Liver (tissue), 9 donors: ENCODE measurements around the gene TACR2. TPM values are rescaled to one million over a fixed set of nuclear protein-coding genes. Genes with fewer than 3 reads are reported as not detected.

Experiments used
- DNase-seq: peaks from one replicate; pipeline ENCODE4 v3.0.0-alpha.2; 2017; ENCODE audit warnings: low spot score
- H3K27ac ChIP-seq, 2 donors: one replicate each; pipeline ENCODE4 v1.7.0; 2013; ENCODE audit warnings: inconsistent platforms in 2 of 2, low read length in 2 of 2, control low read depth in 1 of 2, low read depth in 1 of 2, mild to moderate bottlenecking in 1 of 2
- H3K27me3 ChIP-seq, 4 donors: one replicate each; pipeline versions ENCODE4 v1.6.1 to v1.7.0; 2013; ENCODE audit warnings: low read length in 3 of 4, inconsistent platforms in 1 of 4, mild to moderate bottlenecking in 1 of 4, moderate library complexity in 1 of 4; ENCODE audit not compliant: control insufficient read depth in 4 of 4, insufficient read depth in 4 of 4
- H3K36me3 ChIP-seq, 4 donors: one replicate each; pipeline versions ENCODE4 v1.6.1 to v1.7.0; 2013; ENCODE audit warnings: low read length in 3 of 4, mild to moderate bottlenecking in 3 of 4, low read depth in 1 of 4, moderate library complexity in 1 of 4; ENCODE audit not compliant: control insufficient read depth in 4 of 4, insufficient read depth in 3 of 4
- H3K4me1 ChIP-seq, 4 donors: one replicate each; pipeline versions ENCODE4 v1.6.1 to v1.7.0; 2013; ENCODE audit warnings: low read length in 3 of 4, mild to moderate bottlenecking in 3 of 4, moderate library complexity in 1 of 4; ENCODE audit not compliant: control insufficient read depth in 4 of 4, insufficient read depth in 4 of 4
- H3K4me3 ChIP-seq, 3 donors: one replicate each; pipeline versions ENCODE4 v1.6.1 to v1.7.0; 2013; ENCODE audit warnings: low read length in 3 of 3, control low read depth in 1 of 3, low read depth in 1 of 3, mild to moderate bottlenecking in 1 of 3
- H3K9ac ChIP-seq, 2 donors: one replicate each; pipeline ENCODE4 v1.7.0; 2013; ENCODE audit warnings: low read length in 2 of 2, mild to moderate bottlenecking in 2 of 2, moderate library complexity in 2 of 2, control low read depth in 1 of 2, low read depth in 1 of 2
- H3K9me3 ChIP-seq, 4 donors: one replicate each; pipeline versions ENCODE4 v1.6.1 to v1.7.0; 2013; ENCODE audit warnings: low read length in 3 of 4; ENCODE audit not compliant: control insufficient read depth in 4 of 4
- CTCF ChIP-seq: fragments of 150-350 bp; IDR thresholded peaks from 2 replicates; pipeline ENCODE4 v1.5.1; 2017; ENCODE audit warnings: improper control_type of control experiment, low read depth, low read length; ENCODE audit not compliant: missing input control
- FOXA1 ChIP-seq: IDR thresholded peaks from 2 replicates; pipeline ENCODE4 v1.6.1; 2016; ENCODE audit warnings: antibody characterized with exemption
- FOXA2 ChIP-seq: IDR thresholded peaks from 2 replicates; pipeline ENCODE4 v1.6.1; 2016; ENCODE audit warnings: antibody characterized with exemption
- GABPA ChIP-seq, 2 donors: IDR thresholded peaks in 1 of 2; conservative IDR thresholded peaks in 1 of 2; 2 replicates each; pipeline ENCODE4 v1.6.1; 2016; ENCODE audit warnings: antibody characterized with exemption in 2 of 2, mild to moderate bottlenecking in 1 of 2, moderate library complexity in 1 of 2
- HNF4A ChIP-seq, 2 donors: conservative IDR thresholded peaks; 2 replicates each; pipeline ENCODE4 v1.6.1; 2016; ENCODE audit warnings: antibody characterized with exemption in 2 of 2, mild to moderate bottlenecking in 2 of 2
- HNF4G ChIP-seq: IDR thresholded peaks from 2 replicates; pipeline ENCODE4 v1.6.1; 2016; ENCODE audit warnings: antibody characterized with exemption
- JUND ChIP-seq, 2 donors: IDR thresholded peaks; 2 replicates each; pipeline ENCODE4 v1.6.1; 2016; ENCODE audit warnings: antibody characterized with exemption in 2 of 2
- MAX ChIP-seq: IDR thresholded peaks from 2 replicates; pipeline ENCODE4 v1.6.1; 2016; ENCODE audit warnings: antibody characterized with exemption
- NR2F2 ChIP-seq: IDR thresholded peaks from 2 replicates; pipeline ENCODE4 v1.6.1; 2016; ENCODE audit warnings: antibody characterized with exemption
- REST ChIP-seq: IDR thresholded peaks from 2 replicates; pipeline ENCODE4 v1.6.1; 2016; ENCODE audit warnings: antibody characterized with exemption, mild to moderate bottlenecking
- RXRA ChIP-seq, 2 donors: IDR thresholded peaks; 2 replicates each; pipeline ENCODE4 v1.6.1; 2017 to 2018; ENCODE audit warnings: antibody characterized with exemption in 2 of 2, mild to moderate bottlenecking in 1 of 2
- SP1 ChIP-seq: IDR thresholded peaks from 2 replicates; pipeline ENCODE4 v1.6.1; 2018; ENCODE audit warnings: antibody characterized with exemption, mild to moderate bottlenecking
- ZBTB33 ChIP-seq: IDR thresholded peaks from 2 replicates; pipeline ENCODE4 v1.6.1; 2016; ENCODE audit warnings: antibody characterized with exemption
- WGBS: extraction: QIAGEN DNeasy Blood & Tissue Kit; methylation state at CpG from one replicate; pipeline ENCODE4 v1.1.7; 2013; 5-methylcytosine and 5-hydroxymethylcytosine counted together
- polyA plus RNA-seq, 2 donors: library from polyadenylated mRNA; stranded (reverse) in 1 of 2; unstranded in 1 of 2; fragments of 200-250 nt in 1 of 2; fragments of >200 nt in 1 of 2; fragmentation: Nextera tagmentation in 1 of 2; extraction: Ambion mirVana in 1 of 2; gene quantifications; one replicate each; pipeline versions ENCODE4 v1.2.1 to v1.2.3, GENCODE V29; 2013 to 2015
- total RNA-seq, 2 donors: library from RNA; depleted of rRNA; stranded (reverse); fragments of >200 nt; gene quantifications; one replicate each; pipeline ENCODE4 v1.2.3, GENCODE V29; 2014
- donor health status: healthy.
- donor health status: healthy.
- donor health status: healthy.
- donor health status: healthy.
- donor health status: healthy.

The TACR2 gene
- total and polyA plus RNA-seq, 4 donors: 0.08 to 0.18 (median 0.12) TPM; not detected in 1

- 64% methylated on average over 11 of the region's 11 CpGs for WGBS
- no peaks in the 10 kb centered on the region for H3K27me3 ChIP-seq
- no peak for DNase-seq
- H3K9me3 ChIP-seq: no peaks in the 10 kb centered on the region
- H3K27ac ChIP-seq: no peak overlapping the region
- no peak overlapping the region for H3K4me3 ChIP-seq
- no peaks in the 10 kb centered on the region for H3K4me1 ChIP-seq
- H3K36me3 ChIP-seq: peaks cover 0 to 4% (median under 1%) of the 10 kb centered on the region in 4 donors
- TF ChIP-seq ZBTB33 (no peak), HNF4A (conservative IDR thresholded peaks at IDR 0.05) (peak in 1 of 2 donors; percentile 5), CTCF (no peak), FOXA1 (no peak), REST (no peak)
- H3K9ac ChIP-seq: no peak overlapping the region
Measured at GRCh38 chr10:69385454-69386350, 31.0 kb downstream of the TACR2 start.

GRCh38 chr10:69384320-69384719 is 32.4 kb downstream of the TACR2 start:
- DNase-seq: no peak
- no peaks in the 10 kb centered on the region for H3K27me3 ChIP-seq
- no peaks in the 10 kb centered on the region for H3K9me3 ChIP-seq
- 93% methylated on average over 10 of the region's 10 CpGs for WGBS
- H3K4me1 ChIP-seq: no peaks in the 10 kb centered on the region
- peaks cover 0 to 4% (median under 1%) of the 10 kb centered on the region in 4 donors for H3K36me3 ChIP-seq
- H3K4me3 ChIP-seq: no peak overlapping the region
- no peak overlapping the region for H3K9ac ChIP-seq
- no peak overlapping the region for H3K27ac ChIP-seq
- TF ChIP-seq RXRA (IDR thresholded peaks at IDR 0.05) (no peak), ZBTB33 (no peak), NR2F2 (no peak), JUND (IDR thresholded peaks at IDR 0.05) (no peak), HNF4G (no peak), MAX (no peak), SP1 (no peak), GABPA (IDR thresholded peaks at IDR 0.05 in 1 of 2, conservative IDR thresholded peaks at IDR 0.05 in 1 of 2) (no peak), FOXA1 (no peak), REST (no peak), FOXA2 (no peak), CTCF (no peak)
